Activated naive CD8-positive, alpha-beta T cell treated with anti-CD3 and anti-CD28 coated beads, Interleukin-2, amount 10 ng/mL, durations not matched to agents 7 days and 5 days (primary cell): ENCODE data around the gene CHMP2A. TPM values are rescaled to one million over a fixed set of nuclear protein-coding genes. Genes with fewer than 3 reads are reported as not detected.

Experiments used
- microRNA-seq: library from miRNA; unstranded; fragments of <30 nt; microRNA quantifications from one replicate; pipeline ENCODE4 v1.2.0, GENCODE V29; 2022
- total RNA-seq, 2 experiments: library from RNA; stranded (reverse); gene quantifications; one replicate each; pipeline ENCODE4 v1.2.3, GENCODE V29; 2021

The CHMP2A gene
- total RNA-seq, 2 experiments from 2014 or later, result 99.0 to 111 TPM

Small RNA genes within 50 kb of the gene (microRNA-seq; reads per million reads assigned to microRNA genes)
- gene MIR6807, result not detected

Other genes starting within 250 kb of the CHMP2A start
- gene ERVK3-1, start 249.7 kb downstream of the CHMP2A start, total RNA-seq, result 10 to 100 TPM; 74.5 to 76.3 TPM
- gene ZSCAN22, start 228.1 kb downstream of the CHMP2A start, total RNA-seq, result 1 to 10 TPM; 6.3 TPM
- 10 to 100 TPM; 21.0 to 22.8 TPM for gene A1BG, start 201.6 kb downstream of the CHMP2A start, total RNA-seq
- 1 to 10 TPM; 1.7 to 2.1 TPM for gene ZNF497, start 192.4 kb downstream of the CHMP2A start, total RNA-seq
- 1 to 10 TPM; 2.9 to 3.5 TPM for gene ZNF837, start 174.1 kb downstream of the CHMP2A start, total RNA-seq
- gene RPS5, start 167.8 kb downstream of the CHMP2A start, total RNA-seq, result 1,000 to 10,000 TPM; 1,038 to 1,039 TPM
- under 1 TPM; 0.83 to 0.94 TPM for gene RNF225, start 159.4 kb downstream of the CHMP2A start, total RNA-seq
- gene ZNF584, start 146.5 kb downstream of the CHMP2A start, total RNA-seq, result 10 to 100 TPM in 1 of 2 experiments, 1 to 10 TPM in 1; 8.6 to 10.6 TPM
- gene ZNF132, start 115.0 kb downstream of the CHMP2A start, total RNA-seq, result 1 to 10 TPM; 7.3 to 7.4 TPM
- gene ZNF324B, start 103.5 kb downstream of the CHMP2A start, total RNA-seq, result 10 to 100 TPM; 11.6 to 13.9 TPM
- gene ZNF324, start 88.0 kb downstream of the CHMP2A start, total RNA-seq, result 10 to 100 TPM; 18.0 to 18.5 TPM
- gene ZNF446, start 78.8 kb downstream of the CHMP2A start, total RNA-seq, result 10 to 100 TPM; 10.9 TPM
- 10 to 100 TPM; 13.7 to 15.4 TPM for gene SLC27A5, start 43.1 kb downstream of the CHMP2A start, total RNA-seq
- 10 to 100 TPM; 18.9 to 19.5 TPM for gene ZBTB45, start 35.3 kb downstream of the CHMP2A start, total RNA-seq
- 100 to 1,000 TPM; 409 to 412 TPM for gene TRIM28, start 11.0 kb downstream of the CHMP2A start, total RNA-seq
- gene UBE2M, start 3.5 kb upstream of the CHMP2A start, total RNA-seq, result 10 to 100 TPM; 79.5 to 81.2 TPM
- gene MZF1, start 18.2 kb upstream of the CHMP2A start, total RNA-seq, result 10 to 100 TPM; 31.3 to 31.7 TPM